Head of caudate nucleus (tissue), 42 donors: Measurements from ENCODE around the gene ORC3.
"Not testable (repeated sequence)": the region's sequence is repeated elsewhere in the genome, so short reads cannot be mapped to it uniquely, and the experiment has no call there.

Experiments used
- DNase-seq, 42 donors: peaks; one replicate each; pipeline versions ENCODE4 v3.0.0 to v3.0.0-alpha.2; 2020 to 2021; ENCODE audit warnings: mixed read lengths in 7 of 42
- intact Hi-C: fragments of 100-400 bp; cut with DNase I; formaldehyde crosslinking; loops from one replicate; pipeline ENCODE4 v1.15.0; 2022

The ORC3 gene

GRCh38 chr6:87588756-87589407 lies 1.1 kb upstream of the ORC3 start:
- no peak for DNase-seq
- intact Hi-C loops: loop anchor here (5.0 kb wide), 1 partner anchor 113 kb away; the partner anchor contains the start of gene AKIRIN2

- intact Hi-C loops: no loop called here
- DNase-seq: no peak
Measured at GRCh38 chr6:87590417-87590880, 514 bp downstream of the ORC3 start.

- no peak for DNase-seq
- intact Hi-C loops: no loop called here
Measured at GRCh38 chr6:87590990-87591389, 1.1 kb downstream of the ORC3 start.

GRCh38 chr6:87600576-87600975 lies 10.6 kb downstream of the ORC3 start:
- no peak for DNase-seq
- intact Hi-C loops: no loop called here

- no peak for DNase-seq
- intact Hi-C loops: no loop called here
Measured at GRCh38 chr6:87606199-87606598, 16.3 kb downstream of the ORC3 start.

GRCh38 chr6:87608802-87609201 lies 18.9 kb downstream of the ORC3 start:
- intact Hi-C loops: no loop called here
- no peak for DNase-seq

- DNase-seq, intact Hi-C loops: not testable (repeated sequence)
Measured at GRCh38 chr6:87613018-87613417, 23.1 kb downstream of the ORC3 start.

- intact Hi-C loops: no loop called here
- DNase-seq: no peak
Measured at GRCh38 chr6:87617405-87617804, 27.5 kb downstream of the ORC3 start.

- intact Hi-C loops: no loop called here
- no peak for DNase-seq
Measured at GRCh38 chr6:87618531-87618930, 28.6 kb downstream of the ORC3 start.

GRCh38 chr6:87623248-87623647 lies 33.3 kb downstream of the ORC3 start:
- intact Hi-C loops: no loop called here
- no peak for DNase-seq

- no peak for DNase-seq
- intact Hi-C loops: no loop called here
Measured at GRCh38 chr6:87628424-87628823, 38.5 kb downstream of the ORC3 start.

GRCh38 chr6:87628881-87629280 lies 38.9 kb downstream of the ORC3 start:
- DNase-seq: no peak
- intact Hi-C loops: no loop called here

GRCh38 chr6:87630746-87631145 lies 40.8 kb downstream of the ORC3 start:
- intact Hi-C loops: no loop called here
- no peak for DNase-seq

GRCh38 chr6:87633851-87634250 lies 43.9 kb downstream of the ORC3 start:
- no peak for DNase-seq
- intact Hi-C loops: no loop called here

- no peak for DNase-seq
- intact Hi-C loops: no loop called here
Measured at GRCh38 chr6:87636315-87636714, 46.4 kb downstream of the ORC3 start.

- intact Hi-C loops: no loop called here
- no peak for DNase-seq
Measured at GRCh38 chr6:87637106-87637505, 47.2 kb downstream of the ORC3 start.

- DNase-seq: no peak
- intact Hi-C loops: no loop called here
Measured at GRCh38 chr6:87639373-87639772, 49.4 kb downstream of the ORC3 start.

GRCh38 chr6:87641065-87641692 lies 51.2 kb downstream of the ORC3 start:
- DNase-seq: no peak
- intact Hi-C loops: no loop called here

- DNase-seq: no peak
- intact Hi-C loops: no loop called here
Measured at GRCh38 chr6:87645080-87645479, 55.1 kb downstream of the ORC3 start.

- intact Hi-C loops: no loop called here
Measured at GRCh38 chr6:87653074-87653962, 63.4 kb downstream of the ORC3 start.

More at GRCh38 chr6:87653074-87653962, 63.4 kb downstream of the ORC3 start:
- no peak for DNase-seq
